ENCODE measurements around the gene KCNC3. TPM values are rescaled to one million over a fixed set of nuclear protein-coding genes. Genes with fewer than 3 reads are reported as not detected.
"Not testable (repeated sequence)": the region's sequence is repeated elsewhere in the genome, so short reads cannot be mapped to it uniquely, and the experiment has no call there.

Gene KCNC3
- total RNA-seq, 1 experiment from 2014 or later = 0.74 TPM

DNA sequence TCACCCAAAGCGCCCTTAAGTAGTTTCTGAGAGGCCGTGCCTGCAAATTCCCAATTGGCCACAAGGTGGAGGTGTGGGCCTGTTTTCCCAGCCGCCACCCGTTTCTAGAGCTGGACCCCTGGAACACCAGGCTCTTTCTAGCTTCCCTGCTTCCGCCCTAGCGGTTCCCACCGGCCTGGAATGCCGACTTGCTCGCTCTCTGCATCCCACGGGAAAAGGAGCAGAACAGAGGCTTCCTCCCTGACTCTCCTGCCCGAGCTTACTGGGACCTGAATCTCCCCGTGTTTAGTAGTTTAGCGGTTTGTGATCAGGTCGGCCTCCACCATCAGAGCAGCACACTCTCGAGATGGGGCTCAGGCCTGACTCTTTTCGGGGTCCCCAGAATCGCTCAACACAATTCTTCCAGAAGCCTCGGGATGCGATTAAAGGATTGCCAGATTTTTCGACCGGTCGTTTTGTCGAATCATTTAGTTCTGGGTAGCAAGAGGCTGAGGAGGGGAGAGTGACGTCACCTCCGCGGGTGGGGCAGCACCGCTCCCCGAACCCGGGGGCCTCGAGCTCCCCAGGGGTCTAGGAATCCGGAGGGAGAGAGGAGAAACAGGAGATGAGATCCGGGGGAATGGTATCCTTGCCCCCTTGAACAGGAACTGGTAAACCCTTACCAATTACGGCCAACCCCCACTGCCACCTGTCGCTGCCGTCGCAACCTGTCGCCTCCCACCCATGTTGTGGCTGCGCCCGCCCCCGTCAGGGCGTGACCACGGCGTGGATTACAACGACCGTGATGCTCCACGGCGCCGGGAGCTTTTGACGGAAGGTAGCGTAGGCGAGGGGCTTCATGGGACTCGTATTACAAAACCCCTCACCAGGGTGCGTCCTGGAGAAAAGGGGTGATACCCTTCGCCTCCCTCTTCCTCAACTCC is 28.3 kb upstream of the KCNC3 start:
- peak; percentile 63 for DNase-seq (ENCODE audit: low read depth)
- in situ Hi-C loops (cut with HindIII; ENCODE audit: low pct_unique_long_range_greater_than_20kb, low sequenced_read_pairs) = no loop called here

GRCh38 chr19:50356691-50357177 is 27.6 kb upstream of the KCNC3 start:
- in situ Hi-C loops (cut with HindIII; ENCODE audit: low pct_unique_long_range_greater_than_20kb, low sequenced_read_pairs) = no loop called here
- DNase-seq (ENCODE audit: low read depth) = no peak

DNA sequence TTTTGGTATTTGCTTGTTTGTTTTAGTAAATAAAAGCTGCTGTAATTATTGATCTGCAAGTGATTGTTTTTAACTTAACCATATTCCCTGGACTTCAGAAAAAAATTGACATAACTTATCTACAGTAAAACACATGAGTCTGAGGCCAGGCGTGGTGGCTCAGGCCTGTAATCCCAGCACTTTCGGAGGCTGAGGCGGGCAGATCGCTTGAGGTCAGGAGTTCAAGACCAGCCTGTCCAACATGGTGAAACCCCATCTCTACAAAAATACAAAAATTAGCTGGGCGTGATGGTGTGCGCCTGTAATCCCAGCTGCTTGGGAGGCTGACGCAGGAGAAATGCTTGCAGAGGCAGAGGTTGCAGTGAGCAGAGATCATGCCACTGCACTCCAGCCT is 24.3 kb upstream of the KCNC3 start:
- in situ Hi-C loops (cut with HindIII; ENCODE audit: low pct_unique_long_range_greater_than_20kb, low sequenced_read_pairs); DNase-seq (ENCODE audit: low read depth): not testable (repeated sequence)

DNA sequence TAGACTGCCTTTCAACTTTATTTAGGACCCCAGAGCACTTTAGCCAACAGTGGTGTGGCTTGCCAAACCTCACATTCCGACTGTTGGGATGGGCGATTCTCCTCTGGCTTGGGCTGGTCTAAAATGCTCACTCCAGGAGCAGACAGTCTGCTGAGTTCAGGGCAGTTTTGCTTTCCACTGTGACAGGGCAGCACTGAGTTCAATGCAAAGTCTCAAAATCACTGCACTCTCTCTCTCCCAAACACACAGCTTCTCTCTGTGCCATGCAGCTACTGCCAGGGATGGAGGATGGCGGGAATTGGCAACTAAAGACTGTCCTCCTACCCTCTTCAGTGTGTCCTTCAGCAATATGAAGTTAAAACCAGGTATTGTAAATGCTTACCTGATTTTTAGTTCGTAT is 23.1 kb upstream of the KCNC3 start:
- no peak for DNase-seq (ENCODE audit: low read depth)
- in situ Hi-C loops (cut with HindIII; ENCODE audit: low pct_unique_long_range_greater_than_20kb, low sequenced_read_pairs) = no loop called here

DNA sequence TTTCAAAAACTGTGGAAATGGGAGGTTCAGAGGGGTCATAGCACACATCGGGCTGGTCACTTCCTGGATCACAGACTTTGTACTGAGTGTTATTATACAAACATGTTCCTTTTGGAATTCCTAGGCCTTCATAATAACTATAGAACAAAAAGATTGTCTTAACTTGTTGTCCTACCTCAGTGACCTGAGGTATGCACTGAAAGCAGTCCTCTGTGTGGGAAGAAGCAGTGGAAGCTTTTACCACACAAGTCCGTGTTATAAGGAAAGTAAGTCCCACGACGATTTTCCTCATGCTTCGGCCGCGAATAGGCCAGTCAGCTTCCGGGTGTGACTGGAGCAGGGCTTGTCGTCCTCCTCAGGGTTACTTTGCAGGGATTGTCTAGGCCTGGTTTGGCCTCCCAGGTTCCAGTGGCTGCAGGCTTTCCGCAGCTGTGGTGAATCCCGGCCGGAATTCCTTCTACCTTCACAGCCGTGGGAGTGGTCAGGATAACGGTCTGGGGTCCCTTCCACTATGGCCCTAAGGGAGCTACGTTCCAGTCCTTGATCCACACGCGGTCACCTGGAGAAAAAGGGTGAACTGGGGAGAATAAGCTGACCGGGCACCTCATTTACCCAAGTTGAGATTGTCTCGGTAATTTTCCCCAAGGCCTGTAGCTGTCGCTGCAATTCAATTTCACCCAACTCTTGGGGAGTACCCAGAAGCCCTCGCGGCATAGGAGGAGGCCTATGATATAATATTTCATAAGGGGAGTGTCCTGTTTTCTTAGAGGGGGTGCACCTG is 20.3 kb upstream of the KCNC3 start:
- DNase-seq (ENCODE audit: low read depth) = no peak
- in situ Hi-C loops (cut with HindIII; ENCODE audit: low pct_unique_long_range_greater_than_20kb, low sequenced_read_pairs) = no loop called here

- in situ Hi-C loops (cut with HindIII; ENCODE audit: low pct_unique_long_range_greater_than_20kb, low sequenced_read_pairs) = not testable (repeated sequence)
- peak; percentile 21 for DNase-seq (ENCODE audit: low read depth)
These were observed 18.0 kb upstream of the KCNC3 start for GRCh38 chr19:50347089-50347581.

DNA sequence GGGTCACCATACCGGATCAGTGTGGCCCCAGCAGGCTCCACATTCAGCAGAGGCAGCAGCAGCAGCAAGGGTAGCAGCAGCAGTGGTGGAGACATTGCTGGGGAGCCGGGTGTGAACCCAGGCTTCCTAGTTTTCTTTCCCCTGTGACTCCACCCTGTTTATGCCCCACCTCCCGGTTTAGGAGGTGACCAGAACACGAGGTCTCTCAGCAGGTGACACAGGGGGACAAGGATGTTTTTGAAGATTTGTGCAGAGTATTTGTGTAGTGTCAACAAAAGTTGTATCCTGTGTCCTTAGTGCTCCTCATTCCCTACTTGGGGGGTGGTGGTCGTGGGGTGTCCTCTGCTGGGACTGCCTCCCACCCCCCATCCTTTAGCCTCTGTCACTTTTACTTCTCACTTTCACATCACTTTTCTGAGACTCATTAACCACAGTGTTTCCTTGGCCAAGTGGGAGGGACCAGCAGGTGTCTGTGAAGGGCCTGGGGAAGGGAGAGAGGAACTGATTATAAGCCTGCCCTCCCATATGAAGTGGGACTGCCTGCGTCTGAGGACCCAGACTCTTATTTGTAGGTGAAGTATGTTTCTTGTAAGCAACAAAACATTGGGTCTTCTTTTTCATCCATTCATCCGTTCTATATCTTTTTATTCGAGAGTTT is 15.6 kb upstream of the KCNC3 start:
- no peak for DNase-seq (ENCODE audit: low read depth)
- in situ Hi-C loops (cut with HindIII; ENCODE audit: low pct_unique_long_range_greater_than_20kb, low sequenced_read_pairs) = no loop called here

GRCh38 chr19:50341091-50341564 is 12.0 kb upstream of the KCNC3 start:
- in situ Hi-C loops (cut with HindIII; ENCODE audit: low pct_unique_long_range_greater_than_20kb, low sequenced_read_pairs) = no loop called here
- no peak for DNase-seq (ENCODE audit: low read depth)

- no peak for DNase-seq (ENCODE audit: low read depth)
- in situ Hi-C loops (cut with HindIII; ENCODE audit: low pct_unique_long_range_greater_than_20kb, low sequenced_read_pairs) = no loop called here
These were observed 11.2 kb upstream of the KCNC3 start for GRCh38 chr19:50340331-50340730.

DNA sequence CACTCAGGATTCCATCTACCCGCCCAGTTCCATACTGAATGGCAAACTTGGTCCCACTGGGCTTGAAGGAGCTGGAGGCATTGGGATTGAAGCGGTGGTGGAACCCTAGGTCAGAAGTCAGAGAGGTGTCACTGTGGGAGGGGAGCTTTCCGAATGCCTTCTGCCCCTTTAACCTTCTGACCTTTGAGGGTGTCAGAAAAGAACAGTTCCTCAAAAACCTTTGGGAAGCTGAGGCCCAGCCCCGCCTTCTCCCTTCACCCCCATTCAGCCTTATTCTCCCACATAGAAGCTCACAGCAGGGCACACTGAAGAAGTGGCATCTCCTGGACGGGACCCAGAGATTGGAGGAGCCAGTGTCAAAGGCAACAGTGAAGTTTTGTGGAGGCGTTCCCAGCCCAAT is 7.9 kb upstream of the KCNC3 start:
- DNase-seq (ENCODE audit: low read depth); in situ Hi-C loops (cut with HindIII; ENCODE audit: low pct_unique_long_range_greater_than_20kb, low sequenced_read_pairs): not testable (repeated sequence)

DNA sequence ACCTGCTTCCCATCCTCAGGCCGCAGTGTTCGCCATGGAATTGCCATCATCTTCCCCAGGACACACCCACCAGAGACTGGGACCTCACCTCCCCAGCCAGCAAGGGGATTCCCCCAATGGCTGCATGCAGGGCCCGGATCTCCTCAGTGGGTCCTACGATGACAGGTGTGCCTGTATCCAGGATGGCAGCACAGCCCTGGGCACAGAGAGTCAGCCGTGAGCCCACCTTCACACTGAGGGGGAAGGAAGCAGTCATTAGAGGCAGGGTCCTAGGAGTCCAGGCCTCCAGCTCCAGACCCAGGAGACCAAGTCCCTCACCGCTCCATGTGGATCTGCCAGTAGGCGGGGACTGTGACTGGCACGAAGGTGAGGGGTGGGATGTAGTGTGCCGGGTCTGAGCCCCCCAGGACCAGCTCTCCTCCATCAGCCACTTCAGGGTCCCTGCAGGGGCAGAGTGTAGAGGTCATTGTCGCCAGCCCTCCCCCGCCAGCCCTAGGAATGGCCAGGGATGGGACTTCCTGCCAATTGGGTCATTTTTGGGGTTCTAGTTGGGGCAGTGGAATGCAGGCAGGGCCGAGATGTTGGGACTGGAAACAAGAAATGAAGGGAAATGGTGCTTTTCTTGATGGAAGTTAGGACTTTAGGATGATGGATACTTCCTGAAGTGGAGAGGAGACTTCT is 5.7 kb upstream of the KCNC3 start:
- no peak for DNase-seq (ENCODE audit: low read depth)
- in situ Hi-C loops (cut with HindIII; ENCODE audit: low pct_unique_long_range_greater_than_20kb, low sequenced_read_pairs) = no loop called here

DNA sequence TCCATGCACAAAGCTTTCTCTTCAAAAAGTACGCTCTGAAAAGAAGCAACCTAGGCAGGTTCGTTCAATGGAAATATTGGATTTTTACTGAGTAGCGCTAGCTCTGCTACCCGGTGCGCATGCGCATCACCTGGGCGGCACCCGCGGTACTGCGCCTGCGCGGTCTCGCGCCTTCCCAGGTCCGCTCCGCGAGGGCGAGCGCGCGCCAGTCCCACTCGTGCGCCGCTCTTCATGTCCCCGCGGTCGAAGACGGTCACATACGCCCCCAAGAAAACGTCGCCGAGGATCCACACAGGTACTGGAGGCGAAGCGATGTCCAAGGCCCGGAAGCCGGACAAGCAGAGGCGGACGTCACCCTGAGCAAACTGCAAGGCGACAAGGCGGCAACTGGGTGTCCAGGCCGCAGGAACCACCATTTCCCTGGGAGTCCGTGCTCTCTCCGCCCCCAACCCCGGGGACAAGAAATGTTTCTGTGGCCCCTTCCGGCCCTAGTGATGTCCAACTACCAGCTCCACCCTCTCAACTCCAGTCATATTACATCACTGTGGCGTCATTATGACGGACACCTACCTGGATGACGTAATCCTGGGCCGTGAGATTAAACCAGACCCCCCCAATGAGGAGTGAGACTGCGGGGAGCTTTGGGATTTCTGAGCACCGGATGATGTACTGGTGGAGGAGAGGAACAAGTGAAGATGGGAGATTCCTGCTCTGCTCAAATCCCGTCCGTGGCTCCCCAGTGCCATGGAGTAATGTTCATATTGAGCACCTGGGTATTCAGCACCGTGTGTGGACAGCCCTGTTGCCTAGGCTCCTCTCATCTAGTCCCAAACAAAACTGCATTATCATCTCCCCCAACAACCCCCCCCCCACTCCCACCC is 4.8 kb upstream of the KCNC3 start:
- in situ Hi-C loops (cut with HindIII; ENCODE audit: low pct_unique_long_range_greater_than_20kb, low sequenced_read_pairs) = no loop called here
- peak; percentile 92 for DNase-seq (ENCODE audit: low read depth)

GRCh38 chr19:50333235-50333736 is 4.1 kb upstream of the KCNC3 start:
- DNase-seq (ENCODE audit: low read depth) = peak; percentile 94
- in situ Hi-C loops (cut with HindIII; ENCODE audit: low pct_unique_long_range_greater_than_20kb, low sequenced_read_pairs) = no loop called here

DNA sequence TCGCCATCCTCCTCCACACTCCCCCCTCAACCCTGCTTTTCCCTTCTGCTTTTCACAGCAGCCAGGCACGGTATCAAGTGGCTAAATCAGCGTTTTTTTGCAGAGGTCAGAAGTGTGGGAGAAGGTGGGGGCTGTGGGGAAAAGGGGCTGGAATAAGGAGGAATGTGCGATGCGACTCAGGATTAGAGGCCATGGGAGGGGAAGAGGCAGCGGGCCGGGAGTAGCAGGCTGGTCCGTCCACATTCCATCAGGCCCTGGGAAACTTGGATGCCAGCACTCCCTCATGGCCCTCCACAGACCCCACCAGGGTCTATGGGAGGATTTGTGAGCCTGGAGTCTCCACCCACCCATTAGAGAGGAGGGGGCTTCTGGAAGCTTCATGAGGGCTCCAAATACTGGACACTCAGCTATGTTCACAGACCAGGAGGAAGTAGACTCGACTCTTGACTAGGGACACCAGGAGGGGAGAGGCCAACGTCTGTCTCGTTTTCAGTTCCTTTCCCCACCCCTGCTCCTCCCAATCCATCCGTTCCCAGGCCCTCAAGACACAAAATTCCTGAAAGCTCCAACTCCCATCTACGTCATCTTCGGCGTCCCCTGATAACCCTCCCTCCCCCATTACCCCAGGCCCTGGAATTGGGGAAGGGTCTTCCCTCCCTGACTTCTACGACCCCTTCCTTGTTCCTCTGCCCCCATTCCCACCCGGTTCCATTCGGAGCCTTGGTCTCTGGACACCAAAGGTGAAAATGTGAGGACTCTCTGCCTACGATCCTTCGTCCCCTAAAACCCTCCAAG is 3.3 kb upstream of the KCNC3 start:
- no peak for DNase-seq (ENCODE audit: low read depth)
- in situ Hi-C loops (cut with HindIII; ENCODE audit: low pct_unique_long_range_greater_than_20kb, low sequenced_read_pairs) = no loop called here

DNA sequence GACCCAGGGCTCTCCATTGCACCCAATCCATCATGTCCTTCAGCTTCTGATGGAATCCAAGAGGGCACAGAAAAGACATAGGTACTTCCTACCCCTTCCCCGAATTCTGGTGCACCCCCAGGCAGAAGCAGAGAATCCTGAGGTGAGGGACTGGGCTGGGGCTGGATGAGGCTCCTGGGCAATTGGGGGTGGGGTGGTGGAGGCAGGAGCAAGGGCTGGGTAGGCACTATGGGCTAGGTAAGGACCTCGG is 2.7 kb upstream of the KCNC3 start:
- in situ Hi-C loops (cut with HindIII; ENCODE audit: low pct_unique_long_range_greater_than_20kb, low sequenced_read_pairs) = no loop called here
- DNase-seq (ENCODE audit: low read depth) = no peak

GRCh38 chr19:50331221-50331993 is 2.2 kb upstream of the KCNC3 start:
- DNase-seq (ENCODE audit: low read depth) = no peak
- in situ Hi-C loops (cut with HindIII; ENCODE audit: low pct_unique_long_range_greater_than_20kb, low sequenced_read_pairs) = no loop called here

Measured in Caki2 (cell line).